Measurements from ENCODE around the gene SLCO4C1. TPM values are rescaled to one million over a fixed set of nuclear protein-coding genes. Genes with fewer than 3 reads are reported as not detected.

Gene SLCO4C1
- total and polyA plus RNA-seq, 7 donors, result under 0.01 to 0.69 (median 0.38) TPM; not detected in 4

- no peak for DNase-seq
- 84 to 86% methylated on average over 1 of the region's 1 CpG for WGBS, 2 donors
- no peak overlapping the region for H3K4me3 ChIP-seq
- no peaks in the 10 kb centered on the region for H3K9me3 ChIP-seq
- no peaks in the 10 kb centered on the region for H3K27me3 ChIP-seq
- intact Hi-C loops (cut with DNase I), result no loop called here
- TF ChIP-seq EP300 (IDR thresholded peaks at IDR 0.05) (no peak), POLR2A (IDR thresholded peaks at IDR 0.05) (no peak), POLR2AphosphoS5 (IDR thresholded peaks at IDR 0.05) (no peak)
- TF ChIP-seq, protein P1, sequence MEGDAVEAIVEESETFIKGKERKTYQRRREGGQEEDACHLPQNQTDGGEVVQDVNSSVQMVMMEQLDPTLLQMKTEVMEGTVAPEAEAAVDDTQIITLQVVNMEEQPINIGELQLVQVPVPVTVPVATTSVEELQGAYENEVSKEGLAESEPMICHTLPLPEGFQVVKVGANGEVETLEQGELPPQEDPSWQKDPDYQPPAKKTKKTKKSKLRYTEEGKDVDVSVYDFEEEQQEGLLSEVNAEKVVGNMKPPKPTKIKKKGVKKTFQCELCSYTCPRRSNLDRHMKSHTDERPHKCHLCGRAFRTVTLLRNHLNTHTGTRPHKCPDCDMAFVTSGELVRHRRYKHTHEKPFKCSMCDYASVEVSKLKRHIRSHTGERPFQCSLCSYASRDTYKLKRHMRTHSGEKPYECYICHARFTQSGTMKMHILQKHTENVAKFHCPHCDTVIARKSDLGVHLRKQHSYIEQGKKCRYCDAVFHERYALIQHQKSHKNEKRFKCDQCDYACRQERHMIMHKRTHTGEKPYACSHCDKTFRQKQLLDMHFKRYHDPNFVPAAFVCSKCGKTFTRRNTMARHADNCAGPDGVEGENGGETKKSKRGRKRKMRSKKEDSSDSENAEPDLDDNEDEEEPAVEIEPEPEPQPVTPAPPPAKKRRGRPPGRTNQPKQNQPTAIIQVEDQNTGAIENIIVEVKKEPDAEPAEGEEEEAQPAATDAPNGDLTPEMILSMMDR (IDR thresholded peaks at IDR 0.05), result no peak
- H3K27ac ChIP-seq, result no peak overlapping the region
- no peaks in the 10 kb centered on the region for H3K36me3 ChIP-seq
- H3K4me1 ChIP-seq, result no peaks in the 10 kb centered on the region
These were observed 7.5 kb downstream of the SLCO4C1 start for GRCh38 chr5:102288630-102289029.

DNA sequence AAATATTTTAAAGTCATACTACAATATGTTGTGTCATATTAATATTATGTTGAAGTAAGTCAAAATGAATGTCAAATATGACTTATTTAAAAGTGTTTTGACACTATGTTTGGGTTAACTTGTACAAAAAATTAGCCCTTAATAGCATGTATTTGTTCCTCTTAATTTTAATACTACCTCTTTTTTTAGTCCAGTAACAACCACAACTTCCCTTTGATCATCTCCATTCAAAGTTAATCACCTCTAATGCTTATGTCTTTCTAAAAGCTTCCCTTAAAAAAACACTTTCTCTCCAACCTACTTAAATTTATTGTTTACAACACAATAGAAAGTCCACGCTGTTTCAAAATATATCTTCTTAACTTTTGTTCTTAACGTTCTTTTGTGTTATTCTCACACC is 9.6 kb downstream of the SLCO4C1 start:
- Histone ChIP-seq H3K4me3 (no peak overlapping the region), H3K4me1 (no peaks in the 10 kb centered on the region), H3K27ac (no peak overlapping the region), H3K9me3 (no peaks in the 10 kb centered on the region), H3K36me3 (no peaks in the 10 kb centered on the region), H3K27me3 (no peaks in the 10 kb centered on the region)
- 69 to 85% methylated on average over 2 of the region's 2 CpGs for WGBS, 2 donors
- intact Hi-C loops (cut with DNase I), result no loop called here
- no peak for DNase-seq
- TF ChIP-seq EP300 (IDR thresholded peaks at IDR 0.05), result no peak
- TF ChIP-seq POLR2A (IDR thresholded peaks at IDR 0.05), result no peak
- no peak for TF ChIP-seq POLR2AphosphoS5 (IDR thresholded peaks at IDR 0.05)
- TF ChIP-seq, protein P1 (IDR thresholded peaks at IDR 0.05), result no peak

DNA sequence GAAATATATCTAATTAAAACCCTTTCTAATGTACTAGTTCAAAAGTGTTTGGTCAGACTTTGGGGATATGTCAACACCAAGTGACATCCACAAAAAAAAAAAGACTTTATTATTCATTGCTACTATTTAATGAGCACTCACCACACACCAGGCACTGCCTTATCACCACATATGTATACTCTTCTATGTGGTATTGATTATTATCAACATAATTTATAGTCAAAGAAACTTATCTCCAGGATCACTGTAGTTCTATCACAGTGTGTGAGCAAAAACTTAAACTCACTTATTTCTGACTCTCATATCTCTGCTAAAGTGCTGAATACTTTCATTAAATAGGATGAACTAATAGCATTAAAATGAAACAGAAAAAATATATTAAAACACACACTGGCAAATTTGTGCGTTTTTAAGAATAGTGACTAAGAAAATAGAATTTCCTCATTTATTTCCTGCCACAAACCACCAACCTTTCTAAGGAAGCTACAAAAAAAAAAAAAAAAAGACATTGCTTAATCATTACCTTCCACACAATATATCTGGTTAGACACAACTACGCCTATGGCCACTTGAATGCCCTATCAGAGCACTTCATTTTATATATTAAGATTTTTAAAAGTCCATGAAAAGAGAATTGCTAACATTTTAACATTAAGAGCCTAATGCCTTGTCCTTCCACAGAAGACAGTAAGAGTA is 12.8 kb downstream of the SLCO4C1 start:
- H3K9me3 ChIP-seq, result no peaks in the 10 kb centered on the region
- no peaks in the 10 kb centered on the region for H3K27me3 ChIP-seq
- DNase-seq, result no peak
- intact Hi-C loops (cut with DNase I), result no loop called here
- H3K4me1 ChIP-seq, result no peaks in the 10 kb centered on the region
- H3K4me3 ChIP-seq, result no peak overlapping the region
- TF ChIP-seq, protein P1 (IDR thresholded peaks at IDR 0.05), result no peak
- TF ChIP-seq EP300 (IDR thresholded peaks at IDR 0.05) (no peak), POLR2A (IDR thresholded peaks at IDR 0.05) (no peak), POLR2AphosphoS5 (IDR thresholded peaks at IDR 0.05) (no peak)
- no peak overlapping the region for H3K27ac ChIP-seq
- no peaks in the 10 kb centered on the region for H3K36me3 ChIP-seq
- WGBS, 2 donors, result 41 to 70% methylated on average over 2 of the region's 2 CpGs

GRCh38 chr5:102279711-102280110 is 16.4 kb downstream of the SLCO4C1 start:
- intact Hi-C loops (cut with DNase I), result no loop called here
- Histone ChIP-seq H3K27me3 (no peaks in the 10 kb centered on the region), H3K36me3 (no peaks in the 10 kb centered on the region), H3K27ac (no peak overlapping the region), H3K9me3 (no peaks in the 10 kb centered on the region), H3K4me3 (no peak overlapping the region), H3K4me1 (no peaks in the 10 kb centered on the region)
- WGBS, 2 donors, result 85% methylated on average over 1 of the region's 1 CpG
- TF ChIP-seq, protein P1 (IDR thresholded peaks at IDR 0.05), result no peak
- TF ChIP-seq POLR2AphosphoS5 (IDR thresholded peaks at IDR 0.05) (no peak), EP300 (IDR thresholded peaks at IDR 0.05) (no peak), POLR2A (IDR thresholded peaks at IDR 0.05) (no peak)
- DNase-seq, result no peak

- Histone ChIP-seq H3K4me3 (no peak overlapping the region), H3K9me3 (no peaks in the 10 kb centered on the region), H3K4me1 (no peaks in the 10 kb centered on the region), H3K27ac (no peak overlapping the region), H3K27me3 (no peaks in the 10 kb centered on the region), H3K36me3 (no peaks in the 10 kb centered on the region)
- intact Hi-C loops (cut with DNase I), result no loop called here
- TF ChIP-seq, protein P1 (IDR thresholded peaks at IDR 0.05), result no peak
- TF ChIP-seq EP300 (IDR thresholded peaks at IDR 0.05), result no peak
- TF ChIP-seq POLR2A (IDR thresholded peaks at IDR 0.05), result no peak
- TF ChIP-seq POLR2AphosphoS5 (IDR thresholded peaks at IDR 0.05), result no peak
- 73 to 88% methylated on average over 2 of the region's 2 CpGs for WGBS, 2 donors
- no peak for DNase-seq
These were observed 17.9 kb downstream of the SLCO4C1 start for GRCh38 chr5:102278231-102278630.
